Adipocyte (in vitro differentiated cells): Measurements from ENCODE around the gene EVX1.
A peak's percentile ranks its signal among the peaks of the same experiment; 100 is the strongest.

ENCODE experiments used
- DNase-seq: peaks from one replicate; pipeline ENCODE4 v3.0.0-alpha.2; 2015; ENCODE audit warnings: low read depth
- H3K27me3 ChIP-seq: replicated peaks from 2 replicates; pipeline ENCODE4 v1.7.0; 2013; ENCODE audit warnings: mild to moderate bottlenecking, low read length, moderate library complexity; ENCODE audit not compliant: control insufficient read depth, insufficient read depth
- H3K36me3 ChIP-seq: 2 replicates; pipeline ENCODE4 v1.7.0; 2013; ENCODE audit warnings: low read length, mild to moderate bottlenecking, moderate library complexity; ENCODE audit not compliant: control insufficient read depth, insufficient read depth, severe bottlenecking
- H3K4me1 ChIP-seq: 2 replicates; pipeline ENCODE4 v1.7.0; 2013; ENCODE audit warnings: mild to moderate bottlenecking, low read length, moderate library complexity; ENCODE audit not compliant: control insufficient read depth, insufficient read depth
- H3K4me3 ChIP-seq: 2 replicates; pipeline ENCODE4 v1.7.0; 2013; ENCODE audit warnings: mild to moderate bottlenecking, low read length, moderate library complexity
- H3K9ac ChIP-seq: 2 replicates; pipeline ENCODE4 v1.7.0; 2013; ENCODE audit warnings: mild to moderate bottlenecking, low read length, moderate library complexity
- H3K9me3 ChIP-seq: 2 replicates; pipeline ENCODE4 v1.7.0; 2013; ENCODE audit warnings: mild to moderate bottlenecking, low read length, moderate library complexity; ENCODE audit not compliant: control insufficient read depth

The EVX1 gene

GRCh38 chr7:27209933-27210440 is 32.6 kb upstream of the EVX1 start:
- no peak for DNase-seq
- H3K9me3 ChIP-seq, result no peaks in the 10 kb centered on the region
- H3K36me3 ChIP-seq, result no peaks in the 10 kb centered on the region
- no peak overlapping the region for H3K9ac ChIP-seq
- H3K4me3 ChIP-seq, result no peak overlapping the region
- H3K27me3 ChIP-seq, result peaks cover 73% of the 10 kb centered on the region
- H3K4me1 ChIP-seq, result peaks cover 14% of the 10 kb centered on the region

GRCh38 chr7:27210441-27211083 is 32.0 kb upstream of the EVX1 start:
- peak; percentile 78 for DNase-seq
- H3K4me1 ChIP-seq, result peaks cover 10% of the 10 kb centered on the region
- H3K4me3 ChIP-seq, result peak overlapping the region; percentile 77
- peak overlapping the region; percentile 48 for H3K9ac ChIP-seq
- H3K36me3 ChIP-seq, result no peaks in the 10 kb centered on the region
- no peaks in the 10 kb centered on the region for H3K9me3 ChIP-seq
- peaks cover 71% of the 10 kb centered on the region for H3K27me3 ChIP-seq

- Histone ChIP-seq H3K9me3 (no peaks in the 10 kb centered on the region), H3K36me3 (no peaks in the 10 kb centered on the region), H3K27me3 (peaks cover 71% of the 10 kb centered on the region), H3K9ac (no peak overlapping the region), H3K4me3 (no peak overlapping the region), H3K4me1 (peaks cover 8% of the 10 kb centered on the region)
- no peak for DNase-seq
These were observed 31.5 kb upstream of the EVX1 start for GRCh38 chr7:27211084-27211446.

GRCh38 chr7:27211764-27212204 is 30.8 kb upstream of the EVX1 start:
- Histone ChIP-seq H3K4me3 (no peak overlapping the region), H3K9me3 (no peaks in the 10 kb centered on the region), H3K9ac (no peak overlapping the region), H3K27me3 (peaks cover 71% of the 10 kb centered on the region), H3K36me3 (no peaks in the 10 kb centered on the region), H3K4me1 (peaks cover 8% of the 10 kb centered on the region)
- no peak for DNase-seq

GRCh38 chr7:27212497-27213432 is 29.8 kb upstream of the EVX1 start:
- no peaks in the 10 kb centered on the region for H3K9me3 ChIP-seq
- DNase-seq, result no peak
- peaks cover 65% of the 10 kb centered on the region for H3K27me3 ChIP-seq
- H3K4me3 ChIP-seq, result no peak overlapping the region
- peaks cover 8% of the 10 kb centered on the region for H3K4me1 ChIP-seq
- H3K36me3 ChIP-seq, result no peaks in the 10 kb centered on the region
- no peak overlapping the region for H3K9ac ChIP-seq

- Histone ChIP-seq H3K4me3 (no peak overlapping the region), H3K4me1 (peaks cover 8% of the 10 kb centered on the region), H3K9ac (no peak overlapping the region), H3K27me3 (peaks cover 60% of the 10 kb centered on the region), H3K36me3 (no peaks in the 10 kb centered on the region), H3K9me3 (no peaks in the 10 kb centered on the region)
- no peak for DNase-seq
These were observed 29.0 kb upstream of the EVX1 start for GRCh38 chr7:27213433-27214238.

- no peak overlapping the region for H3K4me3 ChIP-seq
- H3K27me3 ChIP-seq, result peaks cover 55% of the 10 kb centered on the region
- no peak for DNase-seq
- no peaks in the 10 kb centered on the region for H3K9me3 ChIP-seq
- H3K9ac ChIP-seq, result no peak overlapping the region
- H3K36me3 ChIP-seq, result no peaks in the 10 kb centered on the region
- H3K4me1 ChIP-seq, result peaks cover 8% of the 10 kb centered on the region
These were observed 28.2 kb upstream of the EVX1 start for GRCh38 chr7:27214239-27214950.

GRCh38 chr7:27215356-27215755 is 27.2 kb upstream of the EVX1 start:
- DNase-seq, result no peak
- Histone ChIP-seq H3K36me3 (no peaks in the 10 kb centered on the region), H3K27me3 (peaks cover 64% of the 10 kb centered on the region), H3K9me3 (no peaks in the 10 kb centered on the region), H3K4me3 (no peak overlapping the region), H3K9ac (no peak overlapping the region), H3K4me1 (peaks cover 8% of the 10 kb centered on the region)

GRCh38 chr7:27217951-27218350 is 24.7 kb upstream of the EVX1 start:
- Histone ChIP-seq H3K27me3 (peaks cover 60% of the 10 kb centered on the region), H3K4me3 (no peak overlapping the region), H3K9me3 (peaks cover 6% of the 10 kb centered on the region), H3K36me3 (no peaks in the 10 kb centered on the region), H3K4me1 (no peaks in the 10 kb centered on the region), H3K9ac (no peak overlapping the region)
- no peak for DNase-seq

GRCh38 chr7:27219821-27220220 is 22.8 kb upstream of the EVX1 start:
- no peaks in the 10 kb centered on the region for H3K4me1 ChIP-seq
- no peak overlapping the region for H3K9ac ChIP-seq
- no peaks in the 10 kb centered on the region for H3K36me3 ChIP-seq
- peaks cover 6% of the 10 kb centered on the region for H3K9me3 ChIP-seq
- DNase-seq, result no peak
- no peak overlapping the region for H3K4me3 ChIP-seq
- H3K27me3 ChIP-seq, result peaks cover 67% of the 10 kb centered on the region
